Right renal pelvis (tissue), 4 donors: ENCODE results near the gene IRF3. TPM values are rescaled to one million over a fixed set of nuclear protein-coding genes. Genes with fewer than 3 reads are reported as not detected.

Experiments used
- DNase-seq, 4 donors: peaks; one replicate each; pipeline ENCODE4 v3.0.0-alpha.2; 2013; ENCODE audit warnings: low read depth in 4 of 4, low spot score in 3 of 4, missing footprints in 1 of 4
- polyA plus RNA-seq, 4 donors: library from polyadenylated mRNA; unstranded; fragments of 120-200 nt; gene quantifications; one replicate each; pipeline ENCODE4 v1.2.1, GENCODE V29; 2013; ENCODE audit not compliant: insufficient read length in 4 of 4

Gene IRF3
- polyA plus RNA-seq, 4 donors = 41.2 to 56.3 (median 47.9) TPM

GRCh38 chr19:49676136-49676783 is 10.6 kb upstream of the IRF3 start:
- DNase-seq = peak in 1 of 4 donors; percentile 84

GRCh38 chr19:49672131-49672919 is 6.7 kb upstream of the IRF3 start:
- peak in 1 of 4 donors; percentile 70 for DNase-seq

DNA sequence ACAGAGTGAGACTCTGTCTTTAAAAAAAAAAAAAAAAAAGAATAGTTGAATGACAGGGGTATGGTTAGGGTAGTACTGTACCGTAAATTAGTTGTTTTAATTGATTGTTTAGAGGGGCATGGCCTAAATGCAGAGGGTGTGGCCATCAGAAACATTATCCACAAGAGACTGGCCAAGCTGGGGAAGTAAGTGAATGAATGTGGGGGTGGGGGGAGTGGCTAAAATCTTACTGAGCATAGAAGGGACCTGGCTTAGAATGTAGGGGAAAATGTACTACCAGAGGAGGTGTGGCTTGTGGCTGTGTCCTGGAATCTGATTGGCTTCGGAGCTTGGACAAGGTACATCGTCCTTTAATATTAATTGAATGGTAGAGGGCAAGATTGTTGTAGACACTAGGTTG is 3.9 kb upstream of the IRF3 start:
- DNase-seq = no peak

DNA sequence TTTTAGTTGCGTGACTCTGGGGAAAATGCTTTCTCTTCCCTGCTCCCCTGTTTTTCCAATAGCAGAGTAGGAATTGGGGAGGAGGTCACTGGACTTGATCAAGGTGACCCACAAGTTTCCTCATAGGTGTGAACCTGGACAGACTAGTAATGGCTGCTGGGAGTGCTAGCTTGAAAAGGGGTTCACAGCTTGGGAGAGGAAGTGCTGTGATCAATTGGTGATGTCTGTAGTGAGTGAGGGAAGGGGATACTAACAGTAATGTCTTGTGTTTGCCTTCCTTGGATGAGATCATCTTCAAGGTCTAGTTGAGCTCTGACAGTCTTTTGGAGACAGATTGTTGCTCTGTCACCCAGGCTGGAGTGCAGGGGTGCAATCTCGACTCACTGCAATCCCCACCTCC is 1.8 kb upstream of the IRF3 start:
- no peak for DNase-seq

DNA sequence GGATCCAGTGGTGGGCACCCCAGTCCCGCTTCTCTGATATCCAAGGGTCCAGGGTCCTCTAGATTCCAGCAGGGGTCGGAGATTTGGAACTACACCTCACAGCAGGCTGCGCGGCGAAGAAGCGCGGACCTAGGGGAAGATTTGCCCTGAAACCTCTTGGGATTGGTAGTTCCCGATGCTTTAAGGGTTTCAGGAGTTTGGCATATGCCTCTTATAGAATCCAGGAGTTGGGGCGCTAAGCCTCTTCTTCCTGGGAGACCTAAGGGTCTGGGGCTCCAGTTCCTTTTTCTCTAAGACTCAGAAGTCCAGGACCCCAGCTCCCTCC is 425 bp upstream of the IRF3 start:
- DNase-seq = no peak

DNA sequence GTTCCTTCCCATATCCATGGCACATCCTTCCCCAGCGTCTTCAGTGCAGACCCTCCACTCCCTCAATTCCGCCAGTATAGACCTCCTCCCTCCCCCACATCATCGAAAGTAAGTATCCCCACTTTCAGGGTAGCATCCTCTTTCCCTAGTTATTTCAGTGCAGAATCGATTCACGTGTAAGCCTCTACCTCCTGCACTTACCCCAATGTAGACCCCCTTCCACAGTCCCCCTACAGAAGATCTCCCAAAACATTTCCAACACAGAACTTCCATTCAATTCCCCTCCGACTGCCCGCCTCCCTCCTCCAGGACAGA is 664 bp downstream of the IRF3 start:
- DNase-seq = no peak

GRCh38 chr19:49664171-49665035 is 1.3 kb downstream of the IRF3 start:
- DNase-seq = no peak

- no peak for DNase-seq
These were observed 2.4 kb downstream of the IRF3 start for GRCh38 chr19:49663224-49663623.

- no peak for DNase-seq
These were observed 3.6 kb downstream of the IRF3 start for GRCh38 chr19:49662011-49662410.

DNA sequence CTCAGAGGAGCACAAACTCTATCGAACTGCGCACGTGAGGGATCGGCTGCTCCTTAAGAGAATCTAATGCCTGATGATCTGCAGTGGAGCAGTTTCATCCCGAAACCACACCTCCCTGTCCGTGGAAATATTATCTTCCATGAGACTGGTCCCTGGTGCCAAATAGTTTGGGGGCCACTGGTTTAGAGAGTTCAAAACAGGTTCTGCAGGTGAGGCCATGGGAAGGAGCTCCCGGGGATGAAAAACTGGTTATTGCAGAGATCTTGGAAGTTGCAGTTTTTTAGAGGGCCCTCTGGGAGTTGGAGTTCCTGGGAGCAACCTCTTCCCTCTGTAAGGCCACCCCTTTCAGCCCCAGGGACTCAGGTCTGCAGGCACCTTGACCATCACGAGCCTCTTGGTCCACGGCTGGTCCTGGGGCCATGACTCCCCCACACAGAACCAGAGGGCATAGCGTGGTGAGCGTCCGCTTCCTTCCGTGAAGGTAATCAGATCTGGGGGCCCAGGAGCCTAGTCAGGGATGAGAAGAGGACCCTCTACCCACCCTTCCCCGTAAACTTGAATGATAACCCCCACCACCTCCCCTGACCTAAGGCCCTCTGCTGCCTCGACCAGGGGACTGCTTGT is 5.2 kb downstream of the IRF3 start:
- no peak for DNase-seq

DNA sequence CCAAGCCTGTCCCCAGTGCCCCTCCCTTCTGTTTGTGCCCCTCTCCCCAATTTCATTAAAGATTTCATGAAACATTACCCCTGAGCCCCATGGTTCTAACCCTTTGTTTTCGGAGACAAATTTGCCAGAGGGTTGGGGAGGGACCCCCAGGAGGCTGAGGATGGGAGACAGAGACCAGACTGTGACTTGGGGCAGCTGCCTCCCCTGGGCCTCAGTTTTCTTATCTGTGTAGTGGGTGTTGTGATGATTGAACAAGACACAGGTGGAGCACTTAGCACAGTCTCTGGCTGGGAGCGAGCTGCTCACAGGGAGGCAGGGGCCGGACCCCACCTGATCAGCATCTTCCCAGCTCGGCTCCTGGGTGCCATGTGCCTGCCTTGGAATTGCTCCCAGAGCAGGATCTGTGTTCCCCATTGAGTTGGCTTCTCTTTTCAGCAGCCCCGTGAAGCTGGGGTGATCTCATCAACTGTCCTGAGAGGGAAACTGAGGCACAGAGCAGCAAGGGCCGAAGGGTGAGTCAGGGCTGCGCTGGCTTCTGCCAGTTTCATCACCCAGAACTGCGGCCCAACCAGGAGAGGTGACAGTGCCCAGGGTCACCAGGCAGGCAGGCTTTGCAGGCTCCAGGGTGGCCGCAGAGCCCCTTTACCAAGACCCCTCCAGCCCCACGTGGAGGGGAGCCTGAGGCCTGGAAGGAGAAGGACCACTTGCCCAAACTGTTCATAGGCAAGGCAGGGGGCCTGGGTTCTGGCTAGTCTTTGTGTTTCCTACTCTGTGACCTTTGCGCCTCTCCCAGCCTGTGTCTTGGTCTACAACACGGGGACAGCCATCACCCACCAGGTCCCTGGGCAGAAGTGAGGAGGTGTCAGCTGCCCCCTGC is 6.9 kb downstream of the IRF3 start:
- no peak for DNase-seq

DNA sequence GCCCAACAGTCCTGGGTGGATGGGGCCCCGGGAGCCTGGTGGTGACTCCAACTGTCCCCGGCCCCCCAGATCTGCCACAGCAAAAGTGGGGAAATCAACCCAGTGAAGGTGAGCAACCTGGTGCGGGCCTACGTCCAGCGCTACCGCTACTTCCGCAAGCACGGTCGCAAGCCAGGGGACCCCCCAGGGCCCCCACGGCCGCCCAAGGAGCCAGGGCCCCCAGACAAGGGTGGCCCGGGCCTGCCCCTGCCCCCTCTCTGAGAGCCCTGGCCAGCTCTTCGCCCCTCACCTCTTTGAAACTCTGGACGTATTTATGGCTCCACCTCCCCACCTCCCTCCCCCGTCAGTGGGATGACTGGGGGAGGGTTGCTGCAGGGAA is 7.5 kb downstream of the IRF3 start:
- DNase-seq = no peak

GRCh38 chr19:49657493-49658138 is 8.0 kb downstream of the IRF3 start:
- DNase-seq = no peak

- DNase-seq = no peak
These were observed 9.1 kb downstream of the IRF3 start for GRCh38 chr19:49656456-49657109.

GRCh38 chr19:49655570-49656455 is 9.8 kb downstream of the IRF3 start:
- DNase-seq = no peak

DNA sequence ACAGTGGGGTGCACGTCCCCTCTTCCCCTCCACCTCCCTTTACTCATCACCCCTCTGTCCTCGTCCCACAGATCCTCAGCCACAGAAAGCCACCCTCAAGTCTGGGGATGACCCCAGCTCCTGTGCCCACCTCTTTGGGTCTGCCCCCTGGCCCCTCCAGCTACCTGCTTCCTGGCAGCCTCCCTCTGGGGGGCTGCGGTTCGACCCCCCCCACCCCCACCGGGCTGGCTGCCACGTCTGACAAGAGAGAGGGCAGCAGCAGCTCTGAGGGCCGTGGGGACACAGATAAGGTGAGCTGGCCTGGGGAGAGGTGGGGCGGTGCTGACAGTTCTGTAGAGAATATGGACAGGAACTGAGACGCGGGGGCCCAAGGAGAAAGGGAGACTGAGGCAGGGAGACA is 11.1 kb downstream of the IRF3 start:
- no peak for DNase-seq

DNA sequence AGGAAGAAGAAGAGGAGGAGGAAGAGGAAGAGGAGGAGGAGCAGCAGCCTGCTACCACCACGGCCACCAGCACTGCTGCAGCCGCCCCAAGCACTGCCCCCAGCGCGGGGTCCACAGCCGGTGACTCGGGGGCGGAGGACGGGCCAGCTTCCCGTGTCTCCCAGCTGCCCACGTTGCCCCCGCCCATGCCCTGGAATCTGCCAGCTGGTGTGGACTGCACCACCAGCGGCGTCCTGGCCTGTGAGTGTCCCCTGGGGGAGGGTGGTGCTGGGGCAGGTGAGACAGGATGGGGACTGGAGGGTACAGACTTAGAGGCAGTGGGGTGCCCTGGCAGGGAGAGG is 12.2 kb downstream of the IRF3 start:
- DNase-seq = no peak
